ENCODE data around the gene TSPEAR.

TSPEAR gene

GRCh38 chr21:44623575-44623974 lies 87.8 kb downstream of the TSPEAR start:
- no peak for DNase-seq (ENCODE audit: low read depth)
- no peak overlapping the region for H3K4me3 ChIP-seq (ENCODE audit: control insufficient read depth, low read depth, low read length)
- TF ChIP-seq, protein P1, sequence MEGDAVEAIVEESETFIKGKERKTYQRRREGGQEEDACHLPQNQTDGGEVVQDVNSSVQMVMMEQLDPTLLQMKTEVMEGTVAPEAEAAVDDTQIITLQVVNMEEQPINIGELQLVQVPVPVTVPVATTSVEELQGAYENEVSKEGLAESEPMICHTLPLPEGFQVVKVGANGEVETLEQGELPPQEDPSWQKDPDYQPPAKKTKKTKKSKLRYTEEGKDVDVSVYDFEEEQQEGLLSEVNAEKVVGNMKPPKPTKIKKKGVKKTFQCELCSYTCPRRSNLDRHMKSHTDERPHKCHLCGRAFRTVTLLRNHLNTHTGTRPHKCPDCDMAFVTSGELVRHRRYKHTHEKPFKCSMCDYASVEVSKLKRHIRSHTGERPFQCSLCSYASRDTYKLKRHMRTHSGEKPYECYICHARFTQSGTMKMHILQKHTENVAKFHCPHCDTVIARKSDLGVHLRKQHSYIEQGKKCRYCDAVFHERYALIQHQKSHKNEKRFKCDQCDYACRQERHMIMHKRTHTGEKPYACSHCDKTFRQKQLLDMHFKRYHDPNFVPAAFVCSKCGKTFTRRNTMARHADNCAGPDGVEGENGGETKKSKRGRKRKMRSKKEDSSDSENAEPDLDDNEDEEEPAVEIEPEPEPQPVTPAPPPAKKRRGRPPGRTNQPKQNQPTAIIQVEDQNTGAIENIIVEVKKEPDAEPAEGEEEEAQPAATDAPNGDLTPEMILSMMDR (IDR thresholded peaks at IDR 0.05; ENCODE audit: control insufficient read depth, insufficient read depth, low read depth, low read length, missing control alignments), result no peak

GRCh38 chr21:44619886-44620285 lies 91.5 kb downstream of the TSPEAR start:
- TF ChIP-seq, protein P1 (IDR thresholded peaks at IDR 0.05; ENCODE audit: control insufficient read depth, insufficient read depth, low read depth, low read length, missing control alignments), result no peak
- DNase-seq (ENCODE audit: low read depth), result no peak
- no peak overlapping the region for H3K4me3 ChIP-seq (ENCODE audit: control insufficient read depth, low read depth, low read length)

DNA sequence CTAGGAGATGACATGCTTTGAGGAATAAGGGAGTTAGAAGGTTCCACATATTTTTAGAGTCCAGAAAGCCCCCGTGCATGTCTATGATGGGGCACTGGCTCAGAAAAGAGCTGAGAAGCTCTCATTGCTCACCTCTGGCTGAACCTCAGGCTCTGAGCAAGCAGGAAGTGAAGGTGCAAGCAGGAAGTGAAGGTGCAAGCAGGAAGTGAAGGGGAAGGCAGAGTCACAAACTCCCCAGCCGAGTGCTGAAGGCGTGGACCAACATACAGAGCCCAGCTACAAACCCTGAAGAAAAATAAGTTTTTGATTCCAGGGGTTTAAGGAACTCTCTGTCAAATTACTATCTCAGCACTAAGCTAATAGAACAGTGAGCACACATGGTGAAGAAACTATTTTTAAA lies 92.5 kb downstream of the TSPEAR start:
- DNase-seq (ENCODE audit: low read depth), result no peak
- TF ChIP-seq, protein P1 (IDR thresholded peaks at IDR 0.05; ENCODE audit: control insufficient read depth, insufficient read depth, low read depth, low read length, missing control alignments), result no peak
- no peak overlapping the region for H3K4me3 ChIP-seq (ENCODE audit: control insufficient read depth, low read depth, low read length)

DNA sequence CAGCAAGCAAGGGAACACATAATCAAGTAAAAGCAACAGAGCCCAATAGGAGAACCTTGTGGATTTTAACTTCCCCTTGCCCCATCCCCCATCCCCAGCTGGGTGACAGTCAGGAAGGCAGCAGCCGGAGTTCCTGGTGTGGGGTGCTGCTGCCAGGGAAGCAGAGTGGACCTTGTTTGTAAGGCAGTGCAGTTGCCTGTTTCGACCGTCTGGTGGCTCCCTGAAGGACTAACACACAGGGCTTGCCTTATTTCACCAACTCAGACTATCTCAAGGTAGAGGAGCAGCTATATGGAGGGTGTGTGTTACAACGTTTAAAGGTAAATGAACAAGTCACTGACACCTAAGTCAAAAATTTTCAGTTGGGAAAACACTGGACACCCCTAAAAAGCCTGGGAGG lies 92.9 kb downstream of the TSPEAR start:
- TF ChIP-seq, protein P1 (IDR thresholded peaks at IDR 0.05; ENCODE audit: control insufficient read depth, insufficient read depth, low read depth, low read length, missing control alignments), result peak; percentile 47
- H3K4me3 ChIP-seq (ENCODE audit: control insufficient read depth, low read depth, low read length), result no peak overlapping the region
- DNase-seq (ENCODE audit: low read depth), result no peak

DNA sequence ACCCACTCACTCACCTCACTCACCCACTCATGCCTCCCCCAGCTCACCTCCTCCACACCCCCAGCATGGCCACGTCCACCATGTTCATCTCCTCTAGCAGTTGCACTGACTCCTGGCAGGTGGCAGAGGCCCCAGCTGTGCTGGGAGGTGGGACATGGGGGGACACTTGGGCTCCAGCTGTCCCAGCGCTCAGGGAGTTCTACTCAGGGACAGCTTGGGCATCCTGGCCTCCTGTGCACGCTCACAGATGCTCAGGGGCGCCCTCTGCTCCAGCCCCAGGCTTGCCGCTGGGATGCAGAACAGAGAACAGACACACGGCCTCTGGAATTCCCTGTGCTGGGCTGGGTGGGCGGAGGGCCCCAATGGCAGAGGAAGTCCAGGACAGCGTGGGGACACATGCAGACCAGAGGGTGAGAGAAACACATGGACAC lies 94.3 kb downstream of the TSPEAR start:
- DNase-seq (ENCODE audit: low read depth), result no peak
- no peak overlapping the region for H3K4me3 ChIP-seq (ENCODE audit: control insufficient read depth, low read depth, low read length)
- TF ChIP-seq, protein P1 (IDR thresholded peaks at IDR 0.05; ENCODE audit: control insufficient read depth, insufficient read depth, low read depth, low read length, missing control alignments), result no peak

DNA sequence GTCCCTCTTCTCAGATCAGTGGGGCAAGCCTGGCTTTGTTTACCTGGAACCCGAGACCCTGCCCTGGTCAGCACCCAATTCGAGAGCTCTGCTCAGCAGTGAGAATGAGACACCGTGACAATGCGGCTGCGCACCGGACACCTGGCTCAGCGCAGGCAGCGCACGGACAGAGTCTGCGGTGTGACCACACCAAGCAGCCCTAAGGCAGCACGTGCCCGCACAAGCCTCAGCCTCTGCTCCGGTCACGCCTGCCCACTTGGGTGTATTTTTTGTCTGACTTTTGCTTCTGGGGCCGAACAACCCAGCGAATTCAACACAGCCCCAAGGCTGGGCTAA lies 94.8 kb downstream of the TSPEAR start:
- no peak for DNase-seq (ENCODE audit: low read depth)
- TF ChIP-seq, protein P1 (IDR thresholded peaks at IDR 0.05; ENCODE audit: control insufficient read depth, insufficient read depth, low read depth, low read length, missing control alignments), result no peak
- no peak overlapping the region for H3K4me3 ChIP-seq (ENCODE audit: control insufficient read depth, low read depth, low read length)
